GM23338 (cell line): Measurements from ENCODE around the gene NCR2. TPM values are rescaled to one million over a fixed set of nuclear protein-coding genes. Genes with fewer than 3 reads are reported as not detected.

ENCODE experiments used
- ATAC-seq: fragments of 200-7000 bp; cut with Tn5 transposase; 3 replicates; pipeline ENCODE4 v1.9.1; 2020
- DNase-seq: peaks from one replicate; pipeline ENCODE4 v3.0.0-alpha.2; 2015; ENCODE audit warnings: low spot score
- H2AFZ ChIP-seq: fragments of 200-600 bp; sonication (generic); 2 replicates; pipeline ENCODE4 v1.8.0; 2016; ENCODE audit warnings: antibody characterized with exemption, mild to moderate bottlenecking, moderate library complexity
- H3F3A ChIP-seq: fragments of 200-600 bp; sonication (generic); replicated peaks from 2 replicates; pipeline ENCODE4 v1.8.0; 2017; ENCODE audit warnings: antibody characterized with exemption, mixed run types, low read depth
- H3K27ac ChIP-seq: fragments of 200-600 bp; sonication (generic); 2 replicates; pipeline ENCODE4 v1.6.1; 2016; ENCODE audit warnings: low read depth
- H3K27me3 ChIP-seq: fragments of 200-600 bp; sonication (generic); 2 replicates; pipeline ENCODE4 v1.8.0; 2016; ENCODE audit warnings: mild to moderate bottlenecking, mixed run types, moderate library complexity; ENCODE audit not compliant: insufficient read depth
- H3K36me3 ChIP-seq: fragments of 200-600 bp; sonication (generic); 2 replicates; pipeline ENCODE4 v1.8.0; 2016; ENCODE audit warnings: mild to moderate bottlenecking; ENCODE audit not compliant: insufficient read depth
- H3K4me1 ChIP-seq: fragments of 200-600 bp; sonication (generic); 2 replicates; pipeline ENCODE4 v1.8.0; 2016; ENCODE audit warnings: mild to moderate bottlenecking, moderate library complexity; ENCODE audit not compliant: insufficient read depth
- H3K4me2 ChIP-seq: fragments of 200-600 bp; sonication (generic); 2 replicates; pipeline ENCODE4 v1.7.1; 2017; ENCODE audit warnings: mixed run types
- H3K4me3 ChIP-seq: fragments of 200-600 bp; sonication (generic); 2 replicates; pipeline ENCODE4 v1.6.1; 2016; ENCODE audit warnings: mixed run types
- H3K79me2 ChIP-seq: fragments of 200-600 bp; sonication (generic); replicated peaks from 2 replicates; pipeline ENCODE4 v1.8.0; 2017; ENCODE audit warnings: mild to moderate bottlenecking; ENCODE audit not compliant: insufficient read depth
- H3K9me2 ChIP-seq: fragments of 200-600 bp; sonication (generic); 2 replicates; pipeline ENCODE4 v1.8.0; 2017; ENCODE audit not compliant: insufficient read depth
- H4K20me1 ChIP-seq: fragments of 200-600 bp; sonication (generic); replicated peaks from 2 replicates; pipeline ENCODE4 v1.8.0; 2017; ENCODE audit warnings: mild to moderate bottlenecking; ENCODE audit not compliant: insufficient read depth
- H3K27ac Mint-ChIP-seq: 2 replicates; pipeline ENCODE4 v1.8.0; 2020; ENCODE audit warnings: inconsistent platforms, mild to moderate bottlenecking, moderate library complexity, mixed read lengths
- H3K27me3 Mint-ChIP-seq: 3 replicates; pipeline ENCODE4 v1.8.0; 2022; ENCODE audit warnings: low read depth, mild to moderate bottlenecking, moderate library complexity, mixed read lengths, inconsistent platforms; ENCODE audit not compliant: insufficient read depth, poor library complexity
- H3K36me3 Mint-ChIP-seq: 3 replicates; pipeline ENCODE4 v1.8.0; 2021; ENCODE audit warnings: low read depth, mild to moderate bottlenecking, inconsistent platforms, moderate library complexity, mixed read lengths
- H3K4me1 Mint-ChIP-seq: 3 replicates; pipeline ENCODE4 v1.8.0; 2020; ENCODE audit warnings: mild to moderate bottlenecking, inconsistent platforms, mixed read lengths
- H3K4me3 Mint-ChIP-seq: 3 replicates; pipeline ENCODE4 v1.8.0; 2021; ENCODE audit warnings: moderate library complexity, mild to moderate bottlenecking, inconsistent platforms, mixed read lengths
- H3K9me3 Mint-ChIP-seq: 3 replicates; pipeline ENCODE4 v1.8.0; 2020; ENCODE audit warnings: moderate library complexity, mild to moderate bottlenecking, inconsistent platforms, mixed read lengths
- CREB1 ChIP-seq: fragments of 250-450 bp; sonication (Bioruptor Pico); IDR thresholded peaks from 2 replicates; pipeline ENCODE4 v1.5.0; 2020; ENCODE audit warnings: low read depth, mild to moderate bottlenecking, moderate library complexity
- EZH2 ChIP-seq: fragments of 200-600 bp; sonication (generic); IDR thresholded peaks from one replicate; pipeline ENCODE4 v1.8.0; 2017; ENCODE audit warnings: antibody characterized with exemption, mild to moderate bottlenecking, low read depth; ENCODE audit not compliant: unreplicated experiment
- EZH2phosphoT487 ChIP-seq: fragments of 200-600 bp; sonication (generic); IDR thresholded peaks from one replicate; pipeline ENCODE4 v1.8.1; 2018; ENCODE audit warnings: antibody characterized with exemption; ENCODE audit not compliant: unreplicated experiment
- JUNB ChIP-seq: IDR thresholded peaks from one replicate; pipeline ENCODE4 v1.6.1; 2016; ENCODE audit warnings: antibody characterized with exemption; ENCODE audit not compliant: unreplicated experiment
- NANOG ChIP-seq: IDR thresholded peaks from 2 replicates; pipeline ENCODE4 v1.6.1; 2016; ENCODE audit warnings: antibody characterized with exemption, borderline replicate concordance
- POLR2AphosphoS5 ChIP-seq: IDR thresholded peaks from 2 replicates; pipeline ENCODE4 v1.6.1; 2016; ENCODE audit warnings: antibody characterized with exemption, low read depth
- STAT1 ChIP-seq: IDR thresholded peaks from one replicate; pipeline ENCODE4 v1.6.1; 2016; ENCODE audit warnings: antibody characterized with exemption; ENCODE audit not compliant: unreplicated experiment
- ZNF114 ChIP-seq: fragments of 250-450 bp; sonication (Bioruptor Pico); IDR thresholded peaks from 2 replicates; pipeline ENCODE4 v1.5.0; 2020; ENCODE audit warnings: mild to moderate bottlenecking, moderate library complexity
- ZNF331 ChIP-seq: fragments of 250-450 bp; sonication (Bioruptor Pico); IDR thresholded peaks from 2 replicates; pipeline ENCODE4 v1.5.0; 2020; ENCODE audit warnings: low read depth, mild to moderate bottlenecking, moderate library complexity
- polyA plus RNA-seq: library from polyadenylated mRNA; unstranded; fragments of >200 nt; fragmentation: Nextera tagmentation; extraction: Ambion mirVana; gene quantifications from 2 replicates; pipeline ENCODE4 v1.2.1, GENCODE V29; 2016
- total RNA-seq: library from RNA; depleted of rRNA; stranded (reverse); fragments of >200 nt; shearing (Covaris generic); gene quantifications from 2 replicates; pipeline ENCODE4 v1.2.3, GENCODE V29; 2014
- TF ChIP-seq, protein P1 (sequence below): fragments of 250-450 bp; sonication (Bioruptor Pico); IDR thresholded peaks from 2 replicates; pipeline ENCODE4 v1.5.0; 2020; ENCODE audit warnings: mild to moderate bottlenecking, moderate library complexity
- TF ChIP-seq, protein P2 (sequence below): IDR thresholded peaks from one replicate; pipeline ENCODE4 v1.6.1; 2018; ENCODE audit warnings: antibody characterized with exemption; ENCODE audit not compliant: unreplicated experiment

NCR2 gene
- total and polyA plus RNA-seq, 2 experiments from 2014 or later, result not detected

DNA sequence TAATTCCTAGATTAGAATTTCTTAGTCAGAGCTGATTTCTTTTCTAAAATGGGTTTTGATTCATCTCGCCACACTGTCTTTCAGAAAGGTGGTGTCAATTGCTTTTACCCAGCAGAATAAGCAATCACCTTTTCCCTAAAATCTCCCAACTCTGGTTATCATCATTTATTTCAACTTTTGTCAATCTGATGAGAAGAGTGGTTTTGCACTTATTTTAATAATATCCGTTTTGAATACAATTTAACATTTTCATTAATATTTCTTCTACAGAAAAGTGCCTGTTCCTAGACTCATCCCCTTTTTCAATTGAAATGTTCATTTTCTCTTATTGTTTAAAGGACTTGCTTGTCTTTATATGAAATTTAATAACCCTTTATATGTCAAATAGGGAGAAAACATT, 8.2 kb upstream of the NCR2 start:
- peaks cover 9% of the 10 kb centered on the region for H3K27me3 Mint-ChIP-seq
- H3K4me3 Mint-ChIP-seq, result no peak overlapping the region
- no peaks in the 10 kb centered on the region; the same call in 2 of the 3 replicates for H3K9me3 Mint-ChIP-seq
- Histone ChIP-seq H3K4me3 (no peak overlapping the region), H2AFZ (no peak overlapping the region), H3F3A (no peaks in the 10 kb centered on the region), H3K27ac (no peak overlapping the region), H3K27me3 (no peaks in the 10 kb centered on the region), H3K4me2 (no peak overlapping the region), H3K36me3 (no peaks in the 10 kb centered on the region), H3K4me1 (no peaks in the 10 kb centered on the region), H4K20me1 (no peaks in the 10 kb centered on the region), H3K9me2 (no peaks in the 10 kb centered on the region), H3K79me2 (no peaks in the 10 kb centered on the region)
- no peak for DNase-seq
- no peak for ATAC-seq
- no peaks in the 10 kb centered on the region for H3K36me3 Mint-ChIP-seq
- peaks cover 13% of the 10 kb centered on the region for H3K4me1 Mint-ChIP-seq
- TF ChIP-seq EZH2 (no peak), POLR2AphosphoS5 (no peak), STAT1 (no peak), JUNB (no peak)
- no peak overlapping the region for H3K27ac Mint-ChIP-seq

DNA sequence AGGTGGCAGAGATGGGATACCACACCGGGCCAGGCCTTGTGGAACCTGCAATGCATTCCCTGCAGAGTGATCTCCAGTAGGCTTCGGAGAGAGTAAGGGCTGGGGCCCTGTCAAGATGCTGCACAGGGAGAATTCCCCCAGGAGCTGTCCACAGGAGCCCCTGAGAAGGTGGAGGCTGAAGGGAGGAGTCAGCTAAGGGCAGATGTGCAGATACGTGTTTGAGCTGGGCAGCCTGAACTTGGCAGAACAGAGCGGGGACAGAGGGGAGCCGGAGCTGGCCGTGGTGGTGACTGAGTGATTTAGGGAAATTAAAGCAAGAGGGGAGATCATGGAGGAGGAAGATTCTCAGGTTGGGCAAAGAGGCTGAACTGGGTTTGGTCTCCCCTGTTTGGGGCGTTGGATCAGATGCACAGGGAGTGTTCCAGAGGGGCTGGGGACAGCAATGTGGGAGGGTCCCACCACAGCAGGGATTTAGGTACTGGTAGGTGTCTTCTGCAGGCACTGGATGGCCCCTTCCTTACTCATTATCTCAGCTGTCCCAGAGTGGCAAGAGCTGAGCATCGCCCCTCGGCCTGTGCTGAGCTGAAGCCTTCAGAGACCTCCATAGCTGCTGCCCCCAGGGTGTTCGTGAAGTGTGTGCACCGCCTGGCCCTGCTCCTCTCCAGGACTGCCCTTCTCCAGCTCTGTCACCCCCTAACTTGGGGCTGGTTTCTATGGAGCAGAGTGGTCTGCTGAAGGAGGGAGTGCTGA, 3.8 kb upstream of the NCR2 start:
- no peaks in the 10 kb centered on the region for H3K79me2 ChIP-seq
- peaks cover 21% of the 10 kb centered on the region for H3K27me3 Mint-ChIP-seq
- H3K9me2 ChIP-seq, result no peaks in the 10 kb centered on the region
- H3K4me3 ChIP-seq, result no peak overlapping the region
- no peak overlapping the region for H3K27ac Mint-ChIP-seq
- H3K4me2 ChIP-seq, result no peak overlapping the region
- ATAC-seq (no peak), DNase-seq (no peak)
- no peaks in the 10 kb centered on the region; the same call in 2 of the 3 replicates for H3K9me3 Mint-ChIP-seq
- H3K27me3 ChIP-seq, result no peaks in the 10 kb centered on the region
- no peak overlapping the region for H3K27ac ChIP-seq
- no peaks in the 10 kb centered on the region for H3F3A ChIP-seq
- no peak overlapping the region; the same call in 1 of the 2 replicates for H2AFZ ChIP-seq
- no peaks in the 10 kb centered on the region for H4K20me1 ChIP-seq
- no peaks in the 10 kb centered on the region for H3K36me3 Mint-ChIP-seq
- no peaks in the 10 kb centered on the region for H3K36me3 ChIP-seq
- no peaks in the 10 kb centered on the region for H3K4me1 ChIP-seq
- H3K4me1 Mint-ChIP-seq, result peaks cover 8% of the 10 kb centered on the region
- no peak overlapping the region for H3K4me3 Mint-ChIP-seq
- TF ChIP-seq, protein P1, sequence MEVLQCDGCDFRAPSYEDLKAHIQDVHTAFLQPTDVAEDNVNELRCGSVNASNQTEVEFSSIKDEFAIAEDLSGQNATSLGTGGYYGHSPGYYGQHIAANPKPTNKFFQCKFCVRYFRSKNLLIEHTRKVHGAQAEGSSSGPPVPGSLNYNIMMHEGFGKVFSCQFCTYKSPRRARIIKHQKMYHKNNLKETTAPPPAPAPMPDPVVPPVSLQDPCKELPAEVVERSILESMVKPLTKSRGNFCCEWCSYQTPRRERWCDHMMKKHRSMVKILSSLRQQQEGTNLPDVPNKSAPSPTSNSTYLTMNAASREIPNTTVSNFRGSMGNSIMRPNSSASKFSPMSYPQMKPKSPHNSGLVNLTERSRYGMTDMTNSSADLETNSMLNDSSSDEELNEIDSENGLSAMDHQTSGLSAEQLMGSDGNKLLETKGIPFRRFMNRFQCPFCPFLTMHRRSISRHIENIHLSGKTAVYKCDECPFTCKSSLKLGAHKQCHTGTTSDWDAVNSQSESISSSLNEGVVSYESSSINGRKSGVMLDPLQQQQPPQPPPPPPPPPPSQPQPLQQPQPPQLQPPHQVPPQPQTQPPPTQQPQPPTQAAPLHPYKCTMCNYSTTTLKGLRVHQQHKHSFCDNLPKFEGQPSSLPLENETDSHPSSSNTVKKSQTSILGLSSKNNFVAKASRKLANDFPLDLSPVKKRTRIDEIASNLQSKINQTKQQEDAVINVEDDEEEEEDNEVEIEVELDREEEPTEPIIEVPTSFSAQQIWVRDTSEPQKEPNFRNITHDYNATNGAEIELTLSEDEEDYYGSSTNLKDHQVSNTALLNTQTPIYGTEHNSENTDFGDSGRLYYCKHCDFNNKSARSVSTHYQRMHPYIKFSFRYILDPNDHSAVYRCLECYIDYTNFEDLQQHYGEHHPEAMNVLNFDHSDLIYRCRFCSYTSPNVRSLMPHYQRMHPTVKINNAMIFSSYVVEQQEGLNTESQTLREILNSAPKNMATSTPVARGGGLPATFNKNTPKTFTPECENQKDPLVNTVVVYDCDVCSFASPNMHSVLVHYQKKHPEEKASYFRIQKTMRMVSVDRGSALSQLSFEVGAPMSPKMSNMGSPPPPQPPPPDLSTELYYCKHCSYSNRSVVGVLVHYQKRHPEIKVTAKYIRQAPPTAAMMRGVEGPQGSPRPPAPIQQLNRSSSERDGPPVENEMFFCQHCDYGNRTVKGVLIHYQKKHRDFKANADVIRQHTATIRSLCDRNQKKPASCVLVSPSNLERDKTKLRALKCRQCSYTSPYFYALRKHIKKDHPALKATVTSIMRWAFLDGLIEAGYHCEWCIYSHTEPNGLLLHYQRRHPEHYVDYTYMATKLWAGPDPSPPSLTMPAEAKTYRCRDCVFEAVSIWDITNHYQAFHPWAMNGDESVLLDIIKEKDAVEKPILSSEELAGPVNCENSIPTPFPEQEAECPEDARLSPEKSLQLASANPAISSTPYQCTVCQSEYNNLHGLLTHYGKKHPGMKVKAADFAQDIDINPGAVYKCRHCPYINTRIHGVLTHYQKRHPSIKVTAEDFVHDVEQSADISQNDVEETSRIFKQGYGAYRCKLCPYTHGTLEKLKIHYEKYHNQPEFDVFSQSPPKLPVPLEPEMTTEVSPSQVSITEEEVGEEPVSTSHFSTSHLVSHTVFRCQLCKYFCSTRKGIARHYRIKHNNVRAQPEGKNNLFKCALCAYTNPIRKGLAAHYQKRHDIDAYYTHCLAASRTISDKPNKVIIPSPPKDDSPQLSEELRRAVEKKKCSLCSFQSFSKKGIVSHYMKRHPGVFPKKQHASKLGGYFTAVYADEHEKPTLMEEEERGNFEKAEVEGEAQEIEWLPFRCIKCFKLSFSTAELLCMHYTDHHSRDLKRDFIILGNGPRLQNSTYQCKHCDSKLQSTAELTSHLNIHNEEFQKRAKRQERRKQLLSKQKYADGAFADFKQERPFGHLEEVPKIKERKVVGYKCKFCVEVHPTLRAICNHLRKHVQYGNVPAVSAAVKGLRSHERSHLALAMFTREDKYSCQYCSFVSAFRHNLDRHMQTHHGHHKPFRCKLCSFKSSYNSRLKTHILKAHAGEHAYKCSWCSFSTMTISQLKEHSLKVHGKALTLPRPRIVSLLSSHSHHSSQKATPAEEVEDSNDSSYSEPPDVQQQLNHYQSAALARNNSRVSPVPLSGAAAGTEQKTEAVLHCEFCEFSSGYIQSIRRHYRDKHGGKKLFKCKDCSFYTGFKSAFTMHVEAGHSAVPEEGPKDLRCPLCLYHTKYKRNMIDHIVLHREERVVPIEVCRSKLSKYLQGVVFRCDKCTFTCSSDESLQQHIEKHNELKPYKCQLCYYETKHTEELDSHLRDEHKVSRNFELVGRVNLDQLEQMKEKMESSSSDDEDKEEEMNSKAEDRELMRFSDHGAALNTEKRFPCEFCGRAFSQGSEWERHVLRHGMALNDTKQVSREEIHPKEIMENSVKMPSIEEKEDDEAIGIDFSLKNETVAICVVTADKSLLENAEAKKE (CRISPR knock-in tag), result no peak
- TF ChIP-seq JUNB (no peak), EZH2phosphoT487 (no peak), NANOG (no peak), ZNF114 (CRISPR knock-in tag) (no peak), CREB1 (CRISPR knock-in tag) (no peak), STAT1 (no peak), ZNF331 (no peak), POLR2AphosphoS5 (no peak), EZH2 (no peak)
- TF ChIP-seq, protein P2, sequence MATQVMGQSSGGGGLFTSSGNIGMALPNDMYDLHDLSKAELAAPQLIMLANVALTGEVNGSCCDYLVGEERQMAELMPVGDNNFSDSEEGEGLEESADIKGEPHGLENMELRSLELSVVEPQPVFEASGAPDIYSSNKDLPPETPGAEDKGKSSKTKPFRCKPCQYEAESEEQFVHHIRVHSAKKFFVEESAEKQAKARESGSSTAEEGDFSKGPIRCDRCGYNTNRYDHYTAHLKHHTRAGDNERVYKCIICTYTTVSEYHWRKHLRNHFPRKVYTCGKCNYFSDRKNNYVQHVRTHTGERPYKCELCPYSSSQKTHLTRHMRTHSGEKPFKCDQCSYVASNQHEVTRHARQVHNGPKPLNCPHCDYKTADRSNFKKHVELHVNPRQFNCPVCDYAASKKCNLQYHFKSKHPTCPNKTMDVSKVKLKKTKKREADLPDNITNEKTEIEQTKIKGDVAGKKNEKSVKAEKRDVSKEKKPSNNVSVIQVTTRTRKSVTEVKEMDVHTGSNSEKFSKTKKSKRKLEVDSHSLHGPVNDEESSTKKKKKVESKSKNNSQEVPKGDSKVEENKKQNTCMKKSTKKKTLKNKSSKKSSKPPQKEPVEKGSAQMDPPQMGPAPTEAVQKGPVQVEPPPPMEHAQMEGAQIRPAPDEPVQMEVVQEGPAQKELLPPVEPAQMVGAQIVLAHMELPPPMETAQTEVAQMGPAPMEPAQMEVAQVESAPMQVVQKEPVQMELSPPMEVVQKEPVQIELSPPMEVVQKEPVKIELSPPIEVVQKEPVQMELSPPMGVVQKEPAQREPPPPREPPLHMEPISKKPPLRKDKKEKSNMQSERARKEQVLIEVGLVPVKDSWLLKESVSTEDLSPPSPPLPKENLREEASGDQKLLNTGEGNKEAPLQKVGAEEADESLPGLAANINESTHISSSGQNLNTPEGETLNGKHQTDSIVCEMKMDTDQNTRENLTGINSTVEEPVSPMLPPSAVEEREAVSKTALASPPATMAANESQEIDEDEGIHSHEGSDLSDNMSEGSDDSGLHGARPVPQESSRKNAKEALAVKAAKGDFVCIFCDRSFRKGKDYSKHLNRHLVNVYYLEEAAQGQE, result no peak
